ENCODE results near the gene CDC42EP4.

The CDC42EP4 gene

DNA sequence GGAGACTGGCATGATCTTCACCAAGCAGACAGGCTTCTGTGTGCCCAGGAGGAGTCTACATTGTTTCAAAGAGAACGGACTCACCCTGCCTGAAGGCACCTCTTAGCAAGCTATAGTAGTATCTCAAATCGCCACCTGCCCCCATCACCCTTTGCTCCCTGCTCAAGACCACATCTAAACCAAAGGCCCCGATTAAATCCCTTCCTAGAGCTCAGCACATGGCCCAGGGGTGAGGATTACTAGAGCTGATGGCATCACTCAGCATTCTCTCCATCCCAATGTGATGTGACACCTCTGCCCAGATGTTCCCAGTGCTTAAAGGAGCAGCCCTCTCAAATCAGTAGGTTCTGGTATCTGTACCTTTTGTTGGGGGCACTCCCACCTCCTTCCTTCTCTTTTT is 8.0 kb upstream of the CDC42EP4 start:
- POLR2A ChIA-PET = no interaction called here
- CTCF ChIA-PET = interaction anchor here (0.6 to 1.3 kb wide), 6 partner anchors 9 to 763 kb away, joined by 3 to 4 read pairs (median 4); no protein-coding TSS in a partner anchor
- H3K4me1 ChIP-seq (ENCODE audit: control insufficient read depth, insufficient read depth, low read length) = no peaks in the 10 kb centered on the region
- H3K27ac ChIP-seq (ENCODE audit: extremely low read depth, low read depth, low read length) = no peak overlapping the region
- H3K4me3 ChIP-seq (ENCODE audit: low read depth, low read length) = no peak overlapping the region
- no peak for TF ChIP-seq ZFP69B (tag by site-specific recombination; IDR thresholded peaks at IDR 0.05)
- no peak for TF ChIP-seq IKZF3 (tag by site-specific recombination; IDR thresholded peaks at IDR 0.05)
- TF ChIP-seq, protein P1, sequence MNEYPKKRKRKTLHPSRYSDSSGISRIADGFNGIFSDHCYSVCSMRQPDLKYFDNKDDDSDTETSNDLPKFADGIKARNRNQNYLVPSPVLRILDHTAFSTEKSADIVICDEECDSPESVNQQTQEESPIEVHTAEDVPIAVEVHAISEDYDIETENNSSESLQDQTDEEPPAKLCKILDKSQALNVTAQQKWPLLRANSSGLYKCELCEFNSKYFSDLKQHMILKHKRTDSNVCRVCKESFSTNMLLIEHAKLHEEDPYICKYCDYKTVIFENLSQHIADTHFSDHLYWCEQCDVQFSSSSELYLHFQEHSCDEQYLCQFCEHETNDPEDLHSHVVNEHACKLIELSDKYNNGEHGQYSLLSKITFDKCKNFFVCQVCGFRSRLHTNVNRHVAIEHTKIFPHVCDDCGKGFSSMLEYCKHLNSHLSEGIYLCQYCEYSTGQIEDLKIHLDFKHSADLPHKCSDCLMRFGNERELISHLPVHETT (tag by site-specific recombination; IDR thresholded peaks at IDR 0.05) = no peak
- peak; percentile 95 for TF ChIP-seq ZNF664 (tag by site-specific recombination; IDR thresholded peaks at IDR 0.05)
- TF ChIP-seq ZFHX2 (tag by site-specific recombination; conservative IDR thresholded peaks at IDR 0.05) = no peak
- H3K36me3 ChIP-seq (ENCODE audit: control insufficient read depth in 2 of 2, insufficient read depth in 1 of 2, low read length in 2 of 2) = no peaks in the 10 kb centered on the region
- no peaks in the 10 kb centered on the region for H3K9me3 ChIP-seq (ENCODE audit: control insufficient read depth, insufficient read depth, low read depth, low read length)

DNA sequence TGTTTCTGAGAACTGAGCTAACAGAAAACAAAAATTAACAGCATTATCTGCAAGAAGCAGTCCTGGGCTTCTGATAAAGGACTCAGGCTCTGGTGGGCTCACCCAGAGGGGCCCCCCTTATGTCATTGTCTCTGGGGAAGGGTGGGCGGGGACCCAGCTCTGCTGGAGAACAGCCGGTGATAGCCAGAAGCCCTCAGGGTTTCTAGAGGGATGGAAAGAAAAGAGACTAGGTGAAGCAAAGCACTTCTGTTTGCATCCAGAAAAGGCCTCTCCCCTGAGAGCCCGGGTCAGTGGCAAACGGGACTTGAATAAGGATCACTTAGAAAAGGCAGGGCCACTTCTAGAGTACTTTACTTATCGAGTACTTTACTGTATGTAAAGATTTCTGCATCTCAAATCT is 7.0 kb upstream of the CDC42EP4 start:
- H3K27ac ChIP-seq (ENCODE audit: extremely low read depth, low read depth, low read length) = no peak overlapping the region
- H3K4me1 ChIP-seq (ENCODE audit: control insufficient read depth, insufficient read depth, low read length) = no peaks in the 10 kb centered on the region
- ChIA-PET CTCF (interaction anchor here (1.0 to 1.3 kb wide), 2 partner anchors 51 to 63 kb away, joined by 4 to 7 read pairs; no protein-coding TSS in a partner anchor), POLR2A (no interaction called here)
- H3K36me3 ChIP-seq (ENCODE audit: control insufficient read depth in 2 of 2, insufficient read depth in 1 of 2, low read length in 2 of 2) = no peaks in the 10 kb centered on the region
- H3K9me3 ChIP-seq (ENCODE audit: control insufficient read depth, insufficient read depth, low read depth, low read length) = no peaks in the 10 kb centered on the region
- no peak for TF ChIP-seq ZNF585B (tag by site-specific recombination; IDR thresholded peaks at IDR 0.05)
- no peak for TF ChIP-seq ZNF843 (tag by site-specific recombination; IDR thresholded peaks at IDR 0.05)
- TF ChIP-seq, protein P2, sequence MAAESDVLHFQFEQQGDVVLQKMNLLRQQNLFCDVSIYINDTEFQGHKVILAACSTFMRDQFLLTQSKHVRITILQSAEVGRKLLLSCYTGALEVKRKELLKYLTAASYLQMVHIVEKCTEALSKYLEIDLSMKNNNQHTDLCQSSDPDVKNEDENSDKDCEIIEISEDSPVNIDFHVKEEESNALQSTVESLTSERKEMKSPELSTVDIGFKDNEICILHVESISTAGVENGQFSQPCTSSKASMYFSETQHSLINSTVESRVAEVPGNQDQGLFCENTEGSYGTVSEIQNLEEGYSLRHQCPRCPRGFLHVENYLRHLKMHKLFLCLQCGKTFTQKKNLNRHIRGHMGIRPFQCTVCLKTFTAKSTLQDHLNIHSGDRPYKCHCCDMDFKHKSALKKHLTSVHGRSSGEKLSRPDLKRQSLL (tag by site-specific recombination; IDR thresholded peaks at IDR 0.05) = no peak
- no peak for TF ChIP-seq KLF7 (tag by site-specific recombination; IDR thresholded peaks at IDR 0.05; ENCODE audit: borderline replicate concordance)
- TF ChIP-seq PRDM1 (tag by site-specific recombination; IDR thresholded peaks at IDR 0.05) = no peak
- TF ChIP-seq, protein P3, sequence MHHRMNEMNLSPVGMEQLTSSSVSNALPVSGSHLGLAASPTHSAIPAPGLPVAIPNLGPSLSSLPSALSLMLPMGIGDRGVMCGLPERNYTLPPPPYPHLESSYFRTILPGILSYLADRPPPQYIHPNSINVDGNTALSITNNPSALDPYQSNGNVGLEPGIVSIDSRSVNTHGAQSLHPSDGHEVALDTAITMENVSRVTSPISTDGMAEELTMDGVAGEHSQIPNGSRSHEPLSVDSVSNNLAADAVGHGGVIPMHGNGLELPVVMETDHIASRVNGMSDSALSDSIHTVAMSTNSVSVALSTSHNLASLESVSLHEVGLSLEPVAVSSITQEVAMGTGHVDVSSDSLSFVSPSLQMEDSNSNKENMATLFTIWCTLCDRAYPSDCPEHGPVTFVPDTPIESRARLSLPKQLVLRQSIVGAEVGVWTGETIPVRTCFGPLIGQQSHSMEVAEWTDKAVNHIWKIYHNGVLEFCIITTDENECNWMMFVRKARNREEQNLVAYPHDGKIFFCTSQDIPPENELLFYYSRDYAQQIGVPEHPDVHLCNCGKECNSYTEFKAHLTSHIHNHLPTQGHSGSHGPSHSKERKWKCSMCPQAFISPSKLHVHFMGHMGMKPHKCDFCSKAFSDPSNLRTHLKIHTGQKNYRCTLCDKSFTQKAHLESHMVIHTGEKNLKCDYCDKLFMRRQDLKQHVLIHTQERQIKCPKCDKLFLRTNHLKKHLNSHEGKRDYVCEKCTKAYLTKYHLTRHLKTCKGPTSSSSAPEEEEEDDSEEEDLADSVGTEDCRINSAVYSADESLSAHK (tag by site-specific recombination; IDR thresholded peaks at IDR 0.05) = no peak
- TF ChIP-seq, protein P4, sequence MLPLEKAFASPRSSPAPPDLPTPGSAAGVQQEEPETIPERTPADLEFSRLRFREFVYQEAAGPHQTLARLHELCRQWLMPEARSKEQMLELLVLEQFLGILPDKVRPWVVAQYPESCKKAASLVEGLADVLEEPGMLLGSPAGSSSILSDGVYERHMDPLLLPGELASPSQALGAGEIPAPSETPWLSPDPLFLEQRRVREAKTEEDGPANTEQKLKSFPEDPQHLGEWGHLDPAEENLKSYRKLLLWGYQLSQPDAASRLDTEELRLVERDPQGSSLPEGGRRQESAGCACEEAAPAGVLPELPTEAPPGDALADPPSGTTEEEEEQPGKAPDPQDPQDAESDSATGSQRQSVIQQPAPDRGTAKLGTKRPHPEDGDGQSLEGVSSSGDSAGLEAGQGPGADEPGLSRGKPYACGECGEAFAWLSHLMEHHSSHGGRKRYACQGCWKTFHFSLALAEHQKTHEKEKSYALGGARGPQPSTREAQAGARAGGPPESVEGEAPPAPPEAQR (tag by site-specific recombination; IDR thresholded peaks at IDR 0.05) = no peak
- no peak for TF ChIP-seq ZNF521 (tag by site-specific recombination; IDR thresholded peaks at IDR 0.05)
- no peak for TF ChIP-seq ZNF473 (tag by site-specific recombination; IDR thresholded peaks at IDR 0.05)
- no peak for TF ChIP-seq ZNF274 (IDR thresholded peaks at IDR 0.05; ENCODE audit: low read length)
- no peak for TF ChIP-seq ZNF274 (tag by site-specific recombination; IDR thresholded peaks at IDR 0.05; ENCODE audit: borderline replicate concordance)
- TF ChIP-seq ZNF114 (tag by site-specific recombination; IDR thresholded peaks at IDR 0.05) = no peak
- no peak for TF ChIP-seq ZNF211 (tag by site-specific recombination; IDR thresholded peaks at IDR 0.05; ENCODE audit: low read depth)
- TF ChIP-seq ZSCAN30 (tag by site-specific recombination; IDR thresholded peaks at IDR 0.05) = no peak
- TF ChIP-seq ZIC2 (tag by site-specific recombination; IDR thresholded peaks at IDR 0.05) = no peak
- no peak for TF ChIP-seq ZNF324 (tag by site-specific recombination; IDR thresholded peaks at IDR 0.05)
- TF ChIP-seq OSR2 (tag by site-specific recombination; IDR thresholded peaks at IDR 0.05) = no peak
- no peak for TF ChIP-seq ZNF747 (tag by site-specific recombination; IDR thresholded peaks at IDR 0.05)
- TF ChIP-seq ZNF404 (tag by site-specific recombination; IDR thresholded peaks at IDR 0.05) = no peak
- no peak for TF ChIP-seq ZNF248 (tag by site-specific recombination; IDR thresholded peaks at IDR 0.05)
- no peak for TF ChIP-seq ZNF660 (tag by site-specific recombination; IDR thresholded peaks at IDR 0.05)
- no peak overlapping the region for H3K4me3 ChIP-seq (ENCODE audit: low read depth, low read length)

Data from HEK293 (cell line).